GM19193 (cell line): ENCODE data around the gene POLR2L.

Source experiments
- POLR2A ChIP-seq: IDR thresholded peaks from 4 replicates; pipeline ENCODE4 v1.6.1; 2011; ENCODE audit not compliant: insufficient read depth, insufficient read length; ENCODE audit errors: extremely low read depth

POLR2L gene

DNA sequence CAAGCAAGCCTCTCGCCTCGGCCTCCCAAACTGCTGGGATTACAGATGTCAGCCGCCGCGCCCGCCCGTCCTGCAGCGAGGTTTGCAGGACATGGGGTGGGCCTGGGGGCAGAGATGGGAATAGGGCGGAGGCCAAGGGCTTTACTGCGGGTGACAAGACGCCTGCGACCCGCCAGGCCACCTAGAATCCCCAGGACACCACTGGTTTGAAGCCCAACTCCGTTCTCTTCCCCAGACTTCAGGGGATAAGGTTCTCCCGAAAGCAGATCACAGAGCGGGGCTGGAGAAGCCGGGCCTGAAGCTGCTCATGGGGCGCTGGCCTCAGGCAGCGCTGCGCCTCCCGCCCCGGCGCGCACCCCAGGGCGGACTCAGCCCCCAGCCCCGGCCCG is 354 bp downstream of the POLR2L start:
- no peak for TF ChIP-seq POLR2A

DNA sequence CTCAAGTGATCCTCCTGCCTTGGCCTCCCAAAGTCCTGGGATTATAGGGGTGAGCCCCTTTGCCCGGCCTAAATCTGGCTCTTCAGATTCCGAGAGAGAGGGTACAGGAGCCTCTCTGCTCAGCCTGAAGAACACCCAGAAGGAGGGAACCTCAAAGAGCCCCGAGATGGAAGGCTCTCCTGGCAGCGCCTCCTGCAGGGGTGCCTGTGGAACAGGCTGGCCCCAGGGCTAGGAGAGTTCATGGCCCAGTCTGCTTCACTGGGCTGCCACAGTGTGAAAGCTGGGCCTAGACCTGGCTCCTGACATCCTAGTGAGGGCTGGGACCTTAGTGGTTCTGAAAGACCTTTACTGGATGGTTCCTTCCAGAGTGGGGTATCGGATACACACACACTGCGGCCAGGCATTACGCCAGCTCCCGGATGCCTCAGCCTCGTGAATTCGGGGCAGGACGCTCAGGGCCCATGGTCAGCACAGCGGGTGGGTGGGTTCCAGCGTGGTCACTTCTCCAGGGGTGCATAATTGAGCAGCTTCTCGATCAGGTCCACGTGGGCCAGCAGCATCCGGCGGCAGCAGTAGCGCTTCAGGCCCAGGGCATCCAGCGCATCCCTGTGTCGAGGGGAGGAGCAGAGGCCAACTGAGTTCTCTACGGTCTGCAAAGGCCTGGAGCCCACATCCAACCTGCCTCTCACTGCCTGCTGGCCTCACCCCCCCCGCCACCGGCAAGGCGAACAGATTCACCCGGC is 2.3 kb downstream of the POLR2L start:
- no peak for TF ChIP-seq POLR2A

DNA sequence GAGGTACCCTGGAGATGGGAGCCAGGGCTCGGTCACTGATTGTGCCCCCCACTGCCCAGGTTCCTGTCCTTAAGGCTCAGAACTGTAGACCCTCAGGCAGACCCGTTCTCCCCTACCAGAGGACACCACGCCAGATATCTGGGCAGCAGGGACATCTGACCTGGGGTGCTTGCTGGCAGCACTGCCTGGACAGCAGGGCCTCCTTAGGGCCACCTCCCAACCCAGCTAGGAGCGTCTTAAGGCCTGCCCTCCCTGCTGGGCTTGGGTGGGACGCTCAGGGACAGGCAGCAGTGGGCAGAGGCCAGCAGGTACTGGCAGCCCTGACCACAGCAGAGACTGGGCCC is 3.1 kb downstream of the POLR2L start:
- TF ChIP-seq POLR2A: no peak

DNA sequence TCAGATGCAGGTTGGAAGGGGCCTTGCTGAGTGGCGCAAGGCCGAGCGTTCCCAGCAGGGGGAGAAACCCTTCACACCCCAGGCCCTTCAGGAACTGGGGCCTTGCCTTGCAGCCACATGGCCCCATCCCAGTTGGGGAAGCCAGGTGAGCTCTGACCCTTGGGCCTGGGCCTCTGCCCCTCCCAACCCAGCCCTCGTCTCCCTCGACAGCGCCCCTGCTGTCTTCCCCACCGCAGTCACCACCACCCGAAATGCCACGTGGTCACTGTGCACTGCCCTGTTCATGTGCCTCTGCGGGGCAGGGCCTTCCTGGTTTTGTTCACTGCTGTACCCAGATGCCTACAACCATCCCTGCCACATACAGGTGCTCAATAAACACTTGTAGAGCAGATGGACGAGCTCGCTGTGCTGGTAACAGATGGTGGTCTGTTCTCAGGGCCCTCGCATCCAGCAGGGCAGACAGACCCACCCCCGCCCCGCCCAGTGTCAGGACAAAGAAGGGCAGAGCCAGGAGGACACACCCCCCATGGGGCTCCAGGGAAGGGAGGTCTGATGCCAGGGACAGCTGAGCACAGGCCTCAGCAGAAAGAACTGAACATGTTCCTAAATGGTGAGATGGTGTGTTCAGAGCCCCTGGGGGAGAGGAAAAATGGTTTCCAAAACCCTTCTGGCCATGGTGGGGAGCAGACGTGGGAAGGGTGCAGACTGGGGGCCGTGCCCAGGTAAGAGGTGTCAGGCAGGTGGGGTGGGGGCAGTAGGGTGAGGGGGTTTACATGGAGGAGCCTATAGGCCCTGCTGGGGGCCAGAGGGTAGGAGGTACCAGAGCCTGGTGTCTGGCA is 3.7 kb downstream of the POLR2L start:
- TF ChIP-seq POLR2A: no peak

DNA sequence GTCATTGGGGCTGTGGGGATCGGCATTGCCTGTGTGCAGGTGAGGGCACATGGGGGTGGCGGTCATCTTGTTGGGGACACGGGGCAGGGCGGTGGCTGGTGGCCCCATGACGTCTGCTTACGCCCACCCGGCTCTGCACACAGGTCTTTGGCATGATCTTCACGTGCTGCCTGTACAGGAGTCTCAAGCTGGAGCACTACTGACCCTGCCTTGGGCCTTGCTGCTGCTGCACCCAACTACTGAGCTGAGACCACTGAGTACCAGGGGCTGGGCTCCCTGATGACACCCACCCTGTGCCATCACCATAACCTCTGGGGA is 4.4 kb downstream of the POLR2L start:
- TF ChIP-seq POLR2A: no peak

DNA sequence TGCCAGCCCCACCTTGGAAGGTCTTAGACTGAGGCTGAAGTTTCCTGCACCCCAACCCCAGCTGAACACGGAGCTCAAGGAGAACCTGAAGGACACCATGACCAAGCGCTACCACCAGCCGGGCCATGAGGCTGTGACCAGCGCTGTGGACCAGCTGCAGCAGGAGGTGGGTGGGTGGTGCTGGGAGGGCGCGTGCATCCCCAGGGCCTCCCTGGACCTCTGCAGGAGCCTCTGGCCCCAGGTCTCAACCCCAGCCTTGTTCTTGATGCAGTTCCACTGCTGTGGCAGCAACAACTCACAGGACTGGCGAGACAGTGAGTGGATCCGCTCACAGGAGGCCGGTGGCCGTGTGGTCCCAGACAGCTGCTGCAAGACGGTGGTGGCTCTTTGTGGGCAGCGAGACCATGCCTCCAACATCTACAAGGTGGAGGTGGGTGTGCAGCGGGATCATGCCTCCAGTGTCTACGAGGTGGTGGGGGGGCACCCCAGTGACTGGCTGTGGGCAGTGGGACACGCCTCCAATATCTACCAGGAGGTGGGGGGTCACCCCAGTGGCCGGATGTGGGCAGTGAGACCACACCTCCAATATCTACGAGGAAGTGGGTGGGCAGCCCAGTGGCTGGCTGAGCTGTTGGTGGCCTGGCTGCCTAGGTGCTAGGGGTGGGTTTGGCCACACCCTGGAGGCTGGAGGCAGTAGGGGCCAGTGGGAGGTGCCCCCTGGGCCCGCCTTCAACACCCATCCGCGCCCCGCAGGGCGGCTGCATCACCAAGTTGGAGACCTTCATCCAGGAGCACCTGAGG is 4.9 kb downstream of the POLR2L start:
- peak; percentile 24 for TF ChIP-seq POLR2A

DNA sequence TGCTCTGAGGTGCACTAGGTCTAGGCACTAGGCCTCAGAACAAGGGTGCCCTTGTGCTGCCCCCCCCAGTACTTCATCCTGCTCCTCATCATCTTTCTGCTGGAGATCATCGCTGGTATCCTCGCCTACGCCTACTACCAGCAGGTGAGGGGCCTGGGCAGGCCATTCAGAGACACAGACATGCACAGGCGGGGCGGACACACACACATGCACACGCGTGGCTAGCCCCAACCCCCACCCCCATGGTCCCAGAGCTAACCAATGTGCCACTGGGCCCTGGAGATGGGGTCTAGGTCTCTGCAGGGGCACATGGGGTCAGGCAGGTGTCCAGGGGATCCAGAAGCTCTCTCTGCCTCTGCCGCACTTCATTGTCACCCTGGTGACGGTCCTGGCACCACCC is 5.6 kb downstream of the POLR2L start:
- no peak for TF ChIP-seq POLR2A

DNA sequence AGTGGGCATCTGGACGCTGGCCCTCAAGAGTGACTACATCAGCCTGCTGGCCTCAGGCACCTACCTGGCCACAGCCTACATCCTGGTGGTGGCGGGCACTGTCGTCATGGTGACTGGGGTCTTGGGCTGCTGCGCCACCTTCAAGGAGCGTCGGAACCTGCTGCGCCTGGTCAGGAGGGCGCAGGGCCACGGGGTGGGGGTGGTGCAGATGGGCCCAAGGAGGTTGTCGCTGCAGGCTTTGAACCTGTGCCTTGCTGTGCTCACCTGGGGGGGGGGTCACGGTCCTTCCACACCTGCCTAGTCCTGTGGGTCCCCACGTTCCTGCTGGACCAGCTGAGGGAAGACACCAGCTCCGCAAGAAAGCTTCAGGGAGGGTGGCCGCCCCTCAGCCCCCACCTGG is 6.1 kb downstream of the POLR2L start:
- no peak for TF ChIP-seq POLR2A

DNA sequence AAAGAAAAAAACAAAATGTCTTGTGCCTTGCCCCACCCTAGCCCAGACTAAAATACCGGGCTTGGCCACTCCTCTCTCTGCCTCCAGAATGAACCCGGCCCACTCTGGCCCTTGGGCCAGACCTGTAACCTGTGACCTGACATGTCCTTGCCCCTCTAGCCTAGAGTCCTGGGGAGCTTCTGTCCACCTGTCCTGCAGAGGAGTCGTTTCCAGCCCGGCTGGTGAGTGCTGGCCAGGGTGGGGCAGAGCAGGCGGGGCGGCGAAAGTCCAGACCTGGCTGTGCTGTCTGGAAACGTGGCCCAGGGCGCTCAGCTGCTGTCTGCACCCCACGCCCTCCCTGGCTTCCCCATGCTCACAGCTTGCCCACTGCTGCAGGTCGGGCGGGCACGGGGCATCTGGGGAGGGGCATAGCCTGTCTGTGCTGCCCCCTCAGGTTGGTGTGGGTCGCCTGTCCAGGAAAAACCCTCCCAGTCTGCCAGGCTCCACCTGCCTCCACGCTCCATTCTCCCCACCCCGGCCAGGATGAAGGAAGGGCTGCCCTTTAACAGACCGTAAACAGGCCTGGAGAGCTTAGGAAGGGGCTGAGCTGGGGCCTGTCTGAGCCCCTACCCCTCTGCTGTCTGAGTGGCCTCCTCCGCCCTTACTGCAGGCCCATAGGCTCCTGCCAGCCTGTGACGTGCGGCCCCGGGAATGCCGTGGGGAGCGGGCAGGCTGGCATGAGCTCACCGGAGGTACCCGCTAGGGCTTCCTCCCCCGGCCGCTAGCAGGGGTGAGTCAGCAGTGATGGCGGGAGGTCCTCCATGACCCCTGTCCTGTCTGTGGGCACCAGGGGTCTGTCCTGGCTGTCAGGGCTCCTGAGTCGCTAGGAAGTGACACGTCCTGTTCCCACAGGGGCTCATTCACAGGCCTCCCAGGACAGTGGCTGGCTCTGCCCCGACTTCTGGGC is 7.7 kb downstream of the POLR2L start:
- no peak for TF ChIP-seq POLR2A

DNA sequence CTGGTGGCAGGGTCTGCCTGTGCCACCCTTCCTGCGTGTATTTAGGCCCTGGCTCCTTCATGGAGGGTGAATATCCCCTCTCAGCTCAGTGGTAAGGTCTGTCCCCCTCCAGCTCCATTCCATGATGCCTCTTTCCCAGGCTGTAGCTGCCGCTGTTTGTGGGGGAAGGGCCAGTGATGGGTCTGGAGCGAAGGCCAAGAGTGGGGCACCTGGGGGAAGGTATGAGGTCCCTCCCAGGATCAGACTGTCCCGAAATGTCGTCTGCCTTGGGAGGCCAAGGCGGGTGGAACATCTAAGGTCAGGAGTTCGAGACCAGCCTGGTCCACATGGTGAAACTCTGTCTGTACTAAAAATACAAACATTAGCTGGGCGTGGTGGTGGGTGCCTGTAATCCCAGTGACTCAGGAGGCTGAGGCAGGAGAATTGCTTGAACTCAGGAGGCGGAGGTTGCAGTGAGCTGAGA is 8.4 kb downstream of the POLR2L start:
- TF ChIP-seq POLR2A: no peak

DNA sequence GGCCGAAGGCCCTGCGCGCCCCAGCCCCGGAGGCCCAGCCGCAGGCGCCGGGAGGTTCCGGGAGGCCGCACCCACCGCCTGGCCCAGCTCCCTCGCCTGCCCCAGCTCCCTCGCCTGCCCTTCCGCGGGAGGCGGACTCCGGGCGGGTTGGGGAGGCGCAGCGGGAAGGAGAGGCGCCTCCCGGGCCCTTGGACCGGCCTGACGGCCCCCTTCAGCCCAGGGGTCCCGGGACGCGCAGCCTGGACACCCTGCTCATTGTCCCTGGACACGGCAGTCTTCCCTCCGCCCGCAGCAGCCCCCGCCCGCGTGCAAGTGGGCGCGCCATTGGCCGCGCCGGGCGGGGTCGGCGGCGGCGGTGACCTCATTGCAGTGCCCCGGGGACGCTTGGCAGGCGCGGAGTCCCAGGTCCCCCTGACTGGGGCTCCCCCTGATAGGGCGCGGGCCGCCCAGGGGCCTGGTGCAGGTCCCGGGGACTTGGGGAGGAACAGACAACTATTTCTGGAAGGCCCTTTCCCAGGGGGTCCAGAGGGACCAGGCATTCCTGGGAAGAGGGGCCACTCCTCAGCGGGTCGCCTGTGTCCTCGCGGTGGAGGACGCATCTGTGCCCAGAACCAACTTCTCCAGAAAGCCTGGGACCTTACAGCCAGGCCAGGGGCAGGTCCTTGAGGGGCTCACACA is 9.1 kb downstream of the POLR2L start:
- no peak for TF ChIP-seq POLR2A

DNA sequence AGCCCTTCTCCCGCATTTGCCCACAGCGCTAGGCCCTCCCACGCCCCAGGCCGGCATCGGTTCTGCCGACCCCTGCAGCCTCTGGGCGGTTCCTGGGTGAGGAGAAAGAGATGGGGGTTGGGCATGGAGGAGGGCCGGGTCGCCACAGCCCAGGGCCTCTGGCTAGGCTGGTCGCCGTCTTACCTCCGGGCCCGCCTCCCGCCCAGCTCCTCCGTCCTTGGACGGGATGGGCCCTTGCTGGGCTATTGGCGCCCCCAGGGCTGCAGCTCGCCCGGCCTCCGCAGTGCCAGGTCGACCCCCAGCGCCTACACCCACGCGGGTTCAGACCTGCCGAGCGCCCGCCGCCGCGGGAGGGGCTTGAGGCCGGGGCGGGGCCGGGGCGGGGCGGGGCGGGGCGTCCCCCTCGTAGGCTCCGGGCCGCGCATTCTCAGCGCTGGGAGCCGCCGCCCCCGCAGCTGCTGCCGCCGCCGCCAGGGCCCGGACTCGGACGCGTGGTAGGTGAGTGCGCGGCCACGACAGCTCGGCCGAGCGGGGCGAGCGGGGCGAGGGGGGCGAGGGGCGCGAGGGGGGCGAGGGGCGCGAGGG is 9.7 kb downstream of the POLR2L start, which contains the start of gene CD151:
Gene CD151, plus strand, starts transcription at position 424 of the 585 bp plus-strand sequence. CDS start 3,118 bp downstream, outside the sequence.
- TF ChIP-seq POLR2A: no peak

DNA sequence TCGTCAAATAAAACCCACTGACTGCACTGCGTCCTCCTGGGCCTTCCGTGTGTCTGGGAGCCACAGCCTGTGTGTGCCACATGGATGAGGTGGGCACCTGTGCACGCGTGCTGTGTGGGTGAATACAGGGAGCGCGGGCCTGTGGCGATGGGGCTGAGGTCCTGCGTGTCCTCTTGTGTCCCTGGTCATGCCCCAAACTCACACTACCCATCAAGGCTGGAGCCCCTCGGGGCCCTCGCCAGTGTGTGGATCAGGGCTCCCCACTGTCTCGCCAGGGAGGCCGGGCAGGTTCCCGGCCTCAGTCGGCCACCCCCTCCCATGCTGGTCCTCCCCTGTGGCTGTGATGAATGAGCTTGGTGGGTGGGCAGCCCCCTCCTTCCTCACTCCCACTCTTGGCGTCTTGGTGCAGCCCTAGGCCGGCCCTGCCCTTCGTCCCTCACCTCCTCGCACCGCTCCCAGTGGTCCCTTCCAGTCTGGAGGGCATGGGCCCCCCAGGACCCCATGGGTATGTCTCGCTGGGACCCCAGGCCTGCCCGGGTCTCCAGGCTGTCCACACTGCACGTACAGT is 10.3 kb downstream of the POLR2L start:
- no peak for TF ChIP-seq POLR2A
